GM21381 (cell line): ENCODE data around the gene SYNPO.

ENCODE experiments used
- ATAC-seq: cut with Tn5 transposase; IDR thresholded peaks from one replicate; pipeline ENCODE4 v1.9.1; 2021; ENCODE audit warnings: mild to moderate bottlenecking, moderate library complexity; ENCODE audit not compliant: unreplicated experiment

Gene SYNPO

GRCh38 chr5:150653762-150654556 lies 13.5 kb downstream of the SYNPO start:
- ATAC-seq = no peak

GRCh38 chr5:150655221-150655620 lies 14.8 kb downstream of the SYNPO start:
- ATAC-seq = no peak

- peak; percentile 79 for ATAC-seq
Measured at GRCh38 chr5:150656191-150657132, 16.0 kb downstream of the SYNPO start.

- ATAC-seq = no peak
Measured at GRCh38 chr5:150658121-150658520, 17.7 kb downstream of the SYNPO start.

- no peak for ATAC-seq
Measured at GRCh38 chr5:150658699-150659265, 18.3 kb downstream of the SYNPO start.

- ATAC-seq = no peak
Measured at GRCh38 chr5:150659360-150660107, 19.1 kb downstream of the SYNPO start.

GRCh38 chr5:150660108-150660831 lies 19.8 kb downstream of the SYNPO start:
- ATAC-seq = no peak

GRCh38 chr5:150661086-150661485 lies 20.6 kb downstream of the SYNPO start, which contains the start of gene MYOZ3:
Gene MYOZ3 (plus strand): TSS chr5:150661251. CDS start chr5:150662942, 1,691 bp downstream.
- ATAC-seq = no peak

GRCh38 chr5:150661821-150662596 lies 21.5 kb downstream of the SYNPO start:
- ATAC-seq = no peak

- ATAC-seq = no peak
Measured at GRCh38 chr5:150662731-150663516, 22.5 kb downstream of the SYNPO start.

GRCh38 chr5:150663936-150664335 lies 23.5 kb downstream of the SYNPO start:
- no peak for ATAC-seq

- ATAC-seq = no peak
Measured at GRCh38 chr5:150665044-150665443, 24.6 kb downstream of the SYNPO start.

- no peak for ATAC-seq
Measured at GRCh38 chr5:150670275-150670947, 30.0 kb downstream of the SYNPO start.

- ATAC-seq = no peak
Measured at GRCh38 chr5:150670948-150671310, 30.5 kb downstream of the SYNPO start.

- ATAC-seq = no peak
Measured at GRCh38 chr5:150671509-150672236, 31.2 kb downstream of the SYNPO start.

GRCh38 chr5:150672237-150672883 lies 31.9 kb downstream of the SYNPO start:
- ATAC-seq = no peak

- no peak for ATAC-seq
Measured at GRCh38 chr5:150672884-150673275, 32.4 kb downstream of the SYNPO start.
